ENCODE data around the gene OR52I2. TPM values are rescaled to one million over a fixed set of nuclear protein-coding genes. Genes with fewer than 3 reads are reported as not detected.

OR52I2 gene
- total and polyA plus RNA-seq, 3 experiments from 2014 or later = not detected

GRCh38 chr11:4589017-4589416 is 7.5 kb downstream of the OR52I2 start:
- no peaks in the 10 kb centered on the region for H3K36me3 Mint-ChIP-seq
- Histone ChIP-seq H3K36me3 (ENCODE audit: insufficient read depth, low read length) (no peaks in the 10 kb centered on the region), H3K27ac (ENCODE audit: low read depth, low read length) (no peak overlapping the region), H3K27me3 (ENCODE audit: insufficient read depth, low read length, poor library complexity, severe bottlenecking) (no peaks in the 10 kb centered on the region), H3K4me3 (ENCODE audit: low read length) (no peak overlapping the region), H3K9me3 (ENCODE audit: low read length) (no peaks in the 10 kb centered on the region), H3K4me1 (ENCODE audit: insufficient read depth, low read length) (no peaks in the 10 kb centered on the region)
- no peak overlapping the region for H3K27ac Mint-ChIP-seq
- H3K9me3 Mint-ChIP-seq = peaks cover 0 to 3% (median 0%) of the 10 kb centered on the region in 5 donors
- ChIA-PET POLR2A (no interaction called here), CTCF (no interaction called here)
- H3K4me3 Mint-ChIP-seq = no peak overlapping the region
- H3K27me3 Mint-ChIP-seq = peaks cover 2 to 34% of the 10 kb centered on the region in 2 donors
- no peak for DNase-seq
- no peaks in the 10 kb centered on the region for H3K4me1 Mint-ChIP-seq

GRCh38 chr11:4593739-4594138 is 12.2 kb downstream of the OR52I2 start, which contains the start of gene OR52I1:
Gene OR52I1, plus strand, starts transcription at chr11:4594039. Its CDS starts 0 bp downstream, at chr11:4594039.
- no peak within 1 kb of the TSS for H3K27ac ChIP-seq (ENCODE audit: low read depth, low read length)
- Mint-ChIP-seq H3K4me3 (no peak within 1 kb of the TSS), H3K4me1 (peaks cover 0 to 6% (median 0%) of the 10 kb centered on the region in 3 donors), H3K36me3 (peaks cover 0 to 30% (median 11%) of the 10 kb centered on the region in 3 donors), H3K27me3 (no peaks in the 10 kb centered on the region), H3K27ac (no peak within 1 kb of the TSS), H3K9me3 (no peaks in the 10 kb centered on the region)
- H3K4me3 ChIP-seq (ENCODE audit: low read length) = no peak within 1 kb of the TSS
- ChIA-PET CTCF (no interaction called here), POLR2A (no interaction called here)
- no peaks in the 10 kb centered on the region for H3K9me3 ChIP-seq (ENCODE audit: low read length)
- no peak for DNase-seq
- H3K4me1 ChIP-seq (ENCODE audit: insufficient read depth, low read length) = no peaks in the 10 kb centered on the region
- H3K27me3 ChIP-seq (ENCODE audit: insufficient read depth, low read length, poor library complexity, severe bottlenecking) = no peaks in the 10 kb centered on the region
- H3K36me3 ChIP-seq (ENCODE audit: insufficient read depth, low read length) = peaks cover 7% of the 10 kb centered on the region

- Mint-ChIP-seq H3K4me1 (peaks cover 43 to 55% (median 54%) of the 10 kb centered on the region in 3 donors), H3K4me3 (peak overlapping the region in 1 of 7 donors; percentile 92), H3K36me3 (peaks cover 4 to 61% (median 24%) of the 10 kb centered on the region in 3 donors), H3K27me3 (no peaks in the 10 kb centered on the region), H3K27ac (peak overlapping the region in 1 of 8 donors; percentile 79), H3K9me3 (no peaks in the 10 kb centered on the region)
- DNase-seq = no peak
- Histone ChIP-seq H3K27me3 (ENCODE audit: insufficient read depth, low read length, poor library complexity, severe bottlenecking) (no peaks in the 10 kb centered on the region), H3K36me3 (ENCODE audit: insufficient read depth, low read length) (peaks cover 35% of the 10 kb centered on the region), H3K4me3 (ENCODE audit: low read length) (no peak overlapping the region), H3K27ac (ENCODE audit: low read depth, low read length) (no peak overlapping the region), H3K4me1 (ENCODE audit: insufficient read depth, low read length) (peaks cover 29% of the 10 kb centered on the region), H3K9me3 (ENCODE audit: low read length) (no peaks in the 10 kb centered on the region)
- ChIA-PET POLR2A (no interaction called here), CTCF (interaction anchor here (1.2 kb wide), 1 partner anchor 32 kb away, joined by 4 read pairs; the partner anchor contains the start of gene OR51D1)
Observed at GRCh38 chr11:4605057-4605456, 23.5 kb downstream of the OR52I2 start.

- H3K4me1 ChIP-seq (ENCODE audit: insufficient read depth, low read length) = peaks cover 37% of the 10 kb centered on the region
- DNase-seq = no peak
- Mint-ChIP-seq H3K9me3 (no peaks in the 10 kb centered on the region), H3K36me3 (peaks cover 4 to 48% (median 13%) of the 10 kb centered on the region in 3 donors), H3K4me1 (peaks cover 50 to 64% (median 61%) of the 10 kb centered on the region in 3 donors), H3K27me3 (no peaks in the 10 kb centered on the region), H3K4me3 (peak overlapping the region; percentile 92 to 99 (median 95)), H3K27ac (peak overlapping the region in 5 of 8 donors; percentile 14 to 96 (median 20))
- ChIA-PET CTCF (interaction anchor here (1.6 kb wide), 1 partner anchor 30 kb away, joined by 5 read pairs; no protein-coding TSS in a partner anchor), POLR2A (no interaction called here)
- no peak overlapping the region for H3K27ac ChIP-seq (ENCODE audit: low read depth, low read length)
- H3K36me3 ChIP-seq (ENCODE audit: insufficient read depth, low read length) = peaks cover 21% of the 10 kb centered on the region
- peak overlapping the region; percentile 80 for H3K4me3 ChIP-seq (ENCODE audit: low read length)
- no peaks in the 10 kb centered on the region for H3K9me3 ChIP-seq (ENCODE audit: low read length)
- no peaks in the 10 kb centered on the region for H3K27me3 ChIP-seq (ENCODE audit: insufficient read depth, low read length, poor library complexity, severe bottlenecking)
Observed at GRCh38 chr11:4606231-4607015, 24.9 kb downstream of the OR52I2 start.

- Mint-ChIP-seq H3K27me3 (no peaks in the 10 kb centered on the region), H3K27ac (peak overlapping the region; percentile 70 to 98 (median 96)), H3K4me3 (peak overlapping the region; percentile 92 to 99 (median 95)), H3K4me1 (peaks cover 50 to 64% (median 61%) of the 10 kb centered on the region in 3 donors), H3K36me3 (peaks cover 4 to 41% (median 9%) of the 10 kb centered on the region in 3 donors), H3K9me3 (no peaks in the 10 kb centered on the region)
- peak overlapping the region; percentile 80 for H3K4me3 ChIP-seq (ENCODE audit: low read length)
- no peaks in the 10 kb centered on the region for H3K9me3 ChIP-seq (ENCODE audit: low read length)
- no peak for DNase-seq
- no peaks in the 10 kb centered on the region for H3K27me3 ChIP-seq (ENCODE audit: insufficient read depth, low read length, poor library complexity, severe bottlenecking)
- H3K36me3 ChIP-seq (ENCODE audit: insufficient read depth, low read length) = peaks cover 15% of the 10 kb centered on the region
- H3K4me1 ChIP-seq (ENCODE audit: insufficient read depth, low read length) = peaks cover 37% of the 10 kb centered on the region
- POLR2A ChIA-PET = no interaction called here
- CTCF ChIA-PET = interaction anchor here (1.6 kb wide), 1 partner anchor 30 kb away, joined by 5 read pairs; no protein-coding TSS in a partner anchor
- peak overlapping the region; percentile 77 for H3K27ac ChIP-seq (ENCODE audit: low read depth, low read length)
Observed at GRCh38 chr11:4607096-4607495, 25.6 kb downstream of the OR52I2 start.

- POLR2A ChIA-PET = interaction anchor here (0.6 kb wide), 2 partner anchors 214 to 491 kb away, joined by 3 read pairs; partner anchors contain the start of gene TRIM21
- Mint-ChIP-seq H3K27me3 (no peaks in the 10 kb centered on the region), H3K4me3 (peak within 1 kb of the TSS; percentile 92 to 99 (median 95)), H3K9me3 (no peaks in the 10 kb centered on the region), H3K36me3 (peaks cover 9 to 32% (median 10%) of the 10 kb centered on the region in 3 donors), H3K27ac (peak within 1 kb of the TSS; percentile 70 to 98 (median 96)), H3K4me1 (peaks cover 50 to 64% (median 61%) of the 10 kb centered on the region in 3 donors)
- H3K27me3 ChIP-seq (ENCODE audit: insufficient read depth, low read length, poor library complexity, severe bottlenecking) = no peaks in the 10 kb centered on the region
- H3K4me1 ChIP-seq (ENCODE audit: insufficient read depth, low read length) = peaks cover 37% of the 10 kb centered on the region
- CTCF ChIA-PET = interaction anchor here (1.6 kb wide), 1 partner anchor 29 kb away, joined by 5 read pairs; no protein-coding TSS in a partner anchor
- H3K36me3 ChIP-seq (ENCODE audit: insufficient read depth, low read length) = peaks cover 8% of the 10 kb centered on the region
- peak; percentile 90 to 96 (median 94) for DNase-seq
- H3K9me3 ChIP-seq (ENCODE audit: low read length) = no peaks in the 10 kb centered on the region
- peak within 1 kb of the TSS; percentile 80 for H3K4me3 ChIP-seq (ENCODE audit: low read length)
- peak within 1 kb of the TSS; percentile 77 for H3K27ac ChIP-seq (ENCODE audit: low read depth, low read length)
Observed at GRCh38 chr11:4607781-4608666, 26.5 kb downstream of the OR52I2 start, which contains the start of gene TRIM68. Gene TRIM68, minus strand, starts transcription at chr11:4608231. Its CDS starts 2,727 bp downstream, at chr11:4605504.

GRCh38 chr11:4610258-4610935 is 28.9 kb downstream of the OR52I2 start:
- peak overlapping the region; percentile 48 for H3K4me3 ChIP-seq (ENCODE audit: low read length)
- peak in 3 of 5 donors; percentile 11 to 49 (median 11) for DNase-seq
- peaks cover 44 to 52% (median 50%) of the 10 kb centered on the region in 3 donors for H3K4me1 Mint-ChIP-seq
- H3K27ac ChIP-seq (ENCODE audit: low read depth, low read length) = peak overlapping the region; percentile 14
- H3K4me1 ChIP-seq (ENCODE audit: insufficient read depth, low read length) = peaks cover 37% of the 10 kb centered on the region
- POLR2A ChIA-PET = no interaction called here
- no peaks in the 10 kb centered on the region for H3K9me3 Mint-ChIP-seq
- H3K27me3 Mint-ChIP-seq = no peaks in the 10 kb centered on the region
- H3K27me3 ChIP-seq (ENCODE audit: insufficient read depth, low read length, poor library complexity, severe bottlenecking) = no peaks in the 10 kb centered on the region
- H3K27ac Mint-ChIP-seq = peak overlapping the region; percentile 70 to 97 (median 95)
- peaks cover 0 to 10% (median 10%) of the 10 kb centered on the region in 3 donors for H3K36me3 Mint-ChIP-seq
- CTCF ChIA-PET = interaction anchor here (2.4 kb wide), 1 partner anchor 27 kb away, joined by 6 read pairs; the partner anchor contains the start of gene OR51D1
- H3K9me3 ChIP-seq (ENCODE audit: low read length) = no peaks in the 10 kb centered on the region
- peak overlapping the region; percentile 64 to 92 (median 80) for H3K4me3 Mint-ChIP-seq
- H3K36me3 ChIP-seq (ENCODE audit: insufficient read depth, low read length) = no peaks in the 10 kb centered on the region
